ENCODE data around the gene SEH1L.
A peak's percentile ranks its signal among the peaks of the same experiment; 100 is the strongest.
"Not testable (repeated sequence)": the region's sequence is repeated elsewhere in the genome, so short reads cannot be mapped to it uniquely, and the experiment has no call there.

Gene SEH1L

GRCh38 chr18:12991821-12992179 is 44.0 kb downstream of the SEH1L start:
- peak overlapping the region; percentile 70 for H3K4me3 ChIP-seq (ENCODE audit: low read depth, low read length)
- DNase-seq (ENCODE audit: low read depth, low spot score) = no peak
- in situ Hi-C loops (cut with HindIII; ENCODE audit: low sequenced_read_pairs) = no loop called here
- no peak for TF ChIP-seq CTCF (IDR thresholded peaks at IDR 0.05; ENCODE audit: low read depth, low read length)

DNA sequence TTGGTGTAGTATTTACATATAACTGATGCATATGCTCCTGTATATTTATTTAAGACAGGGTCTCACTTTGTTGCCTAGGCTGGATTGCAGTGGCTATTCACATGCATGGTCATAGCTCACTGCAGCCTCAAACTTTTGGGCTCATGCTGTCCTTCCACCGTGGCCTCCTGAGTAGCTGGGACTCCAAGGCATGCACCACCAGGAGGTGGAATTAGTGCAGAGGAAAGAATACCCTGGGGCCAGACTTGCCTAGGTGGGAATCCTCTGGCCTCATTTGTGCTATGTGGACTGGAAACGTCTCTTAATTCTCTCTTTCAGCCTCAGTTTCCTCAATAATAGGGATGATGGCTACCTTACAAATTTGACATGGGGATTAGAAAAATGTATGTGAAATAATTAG is 45.6 kb downstream of the SEH1L start:
- no peak for TF ChIP-seq CTCF (IDR thresholded peaks at IDR 0.05; ENCODE audit: low read depth, low read length)
- in situ Hi-C loops (cut with HindIII; ENCODE audit: low sequenced_read_pairs) = no loop called here
- H3K4me3 ChIP-seq (ENCODE audit: low read depth, low read length) = no peak overlapping the region
- DNase-seq (ENCODE audit: low read depth, low spot score) = no peak

DNA sequence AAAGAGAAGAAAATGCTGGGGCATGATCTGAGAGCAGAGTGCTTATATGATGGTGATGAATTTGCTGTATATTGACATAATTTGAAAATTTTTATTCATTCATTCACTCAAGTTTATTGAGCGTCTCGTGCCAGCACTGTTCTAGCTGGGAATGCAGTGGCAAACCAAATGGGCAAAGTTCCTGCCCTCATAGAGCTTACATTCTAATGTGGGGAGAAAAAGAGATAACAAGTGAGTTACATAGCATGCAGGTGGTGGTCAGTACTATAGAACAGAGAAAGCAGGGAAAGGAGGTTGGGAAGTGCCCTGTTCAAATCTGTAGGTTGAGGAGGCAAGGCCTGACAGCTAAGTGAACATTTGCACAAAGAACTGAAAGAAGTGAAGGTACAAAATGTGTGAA is 47.6 kb downstream of the SEH1L start:
- no peak overlapping the region for H3K4me3 ChIP-seq (ENCODE audit: low read depth, low read length)
- TF ChIP-seq CTCF (IDR thresholded peaks at IDR 0.05; ENCODE audit: low read depth, low read length) = no peak
- DNase-seq (ENCODE audit: low read depth, low spot score) = no peak
- in situ Hi-C loops (cut with HindIII; ENCODE audit: low sequenced_read_pairs) = no loop called here

- H3K4me3 ChIP-seq (ENCODE audit: low read depth, low read length) = no peak overlapping the region
- in situ Hi-C loops (cut with HindIII; ENCODE audit: low sequenced_read_pairs) = no loop called here
- no peak for DNase-seq (ENCODE audit: low read depth, low spot score)
- no peak for TF ChIP-seq CTCF (IDR thresholded peaks at IDR 0.05; ENCODE audit: low read depth, low read length)
Observed at GRCh38 chr18:12995952-12996477, 48.2 kb downstream of the SEH1L start.

GRCh38 chr18:12996661-12997292 is 49.0 kb downstream of the SEH1L start:
- no peak for TF ChIP-seq CTCF (IDR thresholded peaks at IDR 0.05; ENCODE audit: low read depth, low read length)
- H3K4me3 ChIP-seq (ENCODE audit: low read depth, low read length) = no peak overlapping the region
- DNase-seq (ENCODE audit: low read depth, low spot score) = no peak
- in situ Hi-C loops (cut with HindIII; ENCODE audit: low sequenced_read_pairs) = no loop called here

GRCh38 chr18:12997330-12997729 is 49.5 kb downstream of the SEH1L start:
- in situ Hi-C loops (cut with HindIII; ENCODE audit: low sequenced_read_pairs); DNase-seq (ENCODE audit: low read depth, low spot score); H3K4me3 ChIP-seq (ENCODE audit: low read depth, low read length): not testable (repeated sequence)

DNA sequence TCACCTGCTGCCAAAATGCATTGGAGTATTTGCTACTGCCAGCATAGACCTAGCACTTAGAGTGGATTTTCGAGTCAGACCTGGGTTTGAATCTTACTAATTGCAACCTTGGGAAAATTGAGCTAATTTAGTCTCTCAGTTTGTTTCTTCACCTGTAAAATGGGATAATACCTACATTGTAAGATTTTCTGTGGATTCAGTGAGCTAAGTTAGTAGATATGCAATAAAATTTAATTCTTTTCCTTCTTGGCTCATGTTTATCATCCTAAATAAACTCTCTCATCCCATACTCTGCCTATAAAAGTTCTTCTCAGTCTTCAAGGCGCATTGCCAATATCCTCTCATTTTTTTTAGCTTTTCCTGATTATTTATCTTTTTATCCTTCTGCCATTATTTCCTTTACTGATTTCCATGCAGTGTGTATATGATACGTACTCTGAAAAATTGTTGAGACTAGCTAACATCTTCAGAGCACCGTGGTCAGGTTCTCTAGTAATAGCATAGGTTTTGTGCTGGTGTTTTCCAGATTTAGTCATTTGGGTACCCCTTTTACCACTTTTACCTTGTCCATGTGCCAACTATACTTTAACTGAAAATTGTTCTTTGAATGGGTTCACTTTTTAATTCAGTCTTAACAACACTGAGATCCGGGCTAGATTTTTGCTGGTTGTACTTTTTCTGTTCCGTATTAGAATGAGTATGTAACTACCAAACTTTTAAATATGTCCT is 50.7 kb downstream of the SEH1L start:
- no peak overlapping the region for H3K4me3 ChIP-seq (ENCODE audit: low read depth, low read length)
- DNase-seq (ENCODE audit: low read depth, low spot score) = no peak
- in situ Hi-C loops (cut with HindIII; ENCODE audit: low sequenced_read_pairs) = no loop called here
- no peak for TF ChIP-seq CTCF (IDR thresholded peaks at IDR 0.05; ENCODE audit: low read depth, low read length)

Data from astrocyte of the spinal cord (primary cell).